HG03139 (cell line): Measurements from ENCODE around the gene EME2.

Experiments
- ATAC-seq: cut with Tn5 transposase; IDR thresholded peaks from one replicate; pipeline ENCODE4 v1.9.1; 2021; ENCODE audit not compliant: unreplicated experiment

The EME2 gene

DNA sequence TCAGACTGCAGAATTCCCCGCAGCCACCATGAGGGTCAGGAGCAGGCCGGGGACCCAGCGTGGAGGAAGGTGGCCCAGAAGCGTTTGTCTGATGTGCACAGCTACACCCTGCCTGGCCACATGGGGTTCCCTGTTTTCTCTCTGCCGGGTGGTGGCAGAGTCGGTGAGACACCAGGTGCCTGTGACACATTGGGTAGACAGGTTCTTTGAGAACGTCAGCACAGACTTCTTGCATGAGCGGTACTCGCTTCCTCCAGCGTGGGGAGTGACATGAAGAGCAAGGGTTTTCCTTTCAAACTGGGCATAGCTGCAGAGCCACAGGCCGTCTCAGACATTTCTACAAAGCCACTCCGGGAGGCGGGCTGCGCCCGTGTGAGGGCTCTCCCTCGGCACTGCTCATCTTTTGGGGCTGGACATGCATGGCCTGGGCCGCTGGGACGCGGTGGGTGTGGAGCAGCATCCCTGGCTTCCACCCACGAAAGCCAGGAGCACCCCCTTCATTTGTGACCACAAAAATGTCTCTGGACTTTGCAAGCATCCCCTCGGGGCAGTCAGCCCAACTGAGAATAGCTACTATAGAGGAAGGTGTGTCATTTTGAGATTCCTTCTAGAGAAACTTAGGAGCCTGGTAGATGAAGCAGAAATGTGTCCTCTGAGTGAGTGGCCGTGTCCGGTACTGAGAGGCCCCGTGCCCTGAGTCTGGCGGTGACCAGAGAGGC lies 27.3 kb upstream of the EME2 start:
- ATAC-seq: no peak

DNA sequence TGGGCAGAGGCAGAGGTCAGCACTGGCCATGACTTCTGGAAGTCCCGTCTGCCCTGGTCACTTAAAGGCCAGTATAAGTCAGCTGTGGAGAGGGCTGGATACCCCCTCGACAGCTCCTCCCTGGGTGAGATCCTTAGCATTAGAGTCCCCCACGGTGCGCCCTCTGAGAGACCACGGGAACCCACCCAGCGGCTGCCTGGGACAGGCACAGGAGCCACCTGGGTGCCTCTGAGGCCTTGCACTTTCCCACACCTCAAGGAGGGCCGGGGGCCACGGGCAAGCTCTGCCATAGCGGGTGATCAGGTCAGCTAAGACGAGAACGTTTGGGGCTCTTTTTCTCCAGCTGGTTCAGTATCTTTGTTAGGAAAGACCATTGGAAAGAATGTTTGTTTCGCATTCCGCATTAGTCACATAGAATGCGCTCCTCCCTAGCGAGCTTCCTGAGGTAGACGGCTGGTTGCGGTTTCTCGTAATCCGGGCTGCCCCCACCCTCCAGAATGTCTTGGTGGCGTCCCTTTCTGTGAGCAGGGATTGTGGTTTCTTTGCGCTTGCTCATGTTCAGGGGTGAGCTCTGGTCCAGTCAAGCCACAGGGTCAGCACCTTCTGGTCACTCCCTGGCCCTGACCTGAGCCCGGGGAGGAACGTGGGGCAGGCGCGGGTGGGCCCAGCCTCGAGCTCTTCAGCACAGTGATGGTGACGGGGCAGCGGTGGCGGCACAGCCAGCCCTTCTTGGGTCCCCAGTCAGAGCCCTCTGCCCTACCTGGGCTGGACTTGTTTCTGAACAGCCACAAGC lies 26.5 kb upstream of the EME2 start:
- no peak for ATAC-seq

DNA sequence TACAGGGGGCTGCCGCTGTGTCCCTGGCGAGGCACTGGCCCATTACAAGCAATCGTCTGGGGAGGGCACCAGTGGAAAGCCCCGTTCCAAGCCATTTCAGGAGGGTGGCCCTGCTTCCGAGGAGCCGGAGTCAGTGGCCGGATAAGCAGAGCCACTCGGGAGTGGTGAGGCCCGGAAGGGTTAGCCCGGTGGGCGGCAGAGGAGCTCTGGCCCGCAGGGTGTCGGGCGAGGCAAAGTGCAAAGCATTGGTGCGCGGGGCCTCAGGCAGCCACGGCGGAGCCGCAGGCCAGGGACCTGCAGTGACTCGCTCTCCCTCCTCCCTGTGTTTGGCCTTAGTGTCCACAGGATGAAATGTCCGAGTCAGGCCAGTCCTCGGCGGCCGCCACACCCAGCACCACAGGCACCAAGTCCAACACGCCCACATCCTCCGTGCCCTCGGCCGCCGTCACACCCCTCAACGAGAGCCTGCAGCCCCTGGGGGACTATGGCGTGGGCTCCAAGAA lies 25.9 kb upstream of the EME2 start:
- no peak for ATAC-seq

DNA sequence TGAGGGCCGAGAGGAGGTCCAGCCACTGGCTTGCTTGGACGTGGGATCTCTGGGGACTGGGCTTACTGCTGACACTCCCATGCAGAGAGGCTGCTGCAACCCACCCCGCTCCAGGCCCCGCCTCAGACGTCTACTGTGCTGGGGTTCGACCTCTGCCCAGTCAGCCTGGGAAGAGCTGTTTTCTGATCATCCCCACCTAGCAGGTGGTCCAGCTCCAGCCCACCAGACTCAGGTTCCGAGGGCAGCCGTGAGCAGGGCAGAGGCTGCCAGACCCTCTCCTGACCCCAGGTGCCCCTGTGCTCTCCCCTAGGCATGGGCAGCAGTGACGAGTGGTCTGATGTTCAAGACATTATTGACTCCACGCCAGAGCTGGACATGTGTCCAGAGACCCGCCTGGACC lies 24.7 kb upstream of the EME2 start:
- ATAC-seq: no peak

DNA sequence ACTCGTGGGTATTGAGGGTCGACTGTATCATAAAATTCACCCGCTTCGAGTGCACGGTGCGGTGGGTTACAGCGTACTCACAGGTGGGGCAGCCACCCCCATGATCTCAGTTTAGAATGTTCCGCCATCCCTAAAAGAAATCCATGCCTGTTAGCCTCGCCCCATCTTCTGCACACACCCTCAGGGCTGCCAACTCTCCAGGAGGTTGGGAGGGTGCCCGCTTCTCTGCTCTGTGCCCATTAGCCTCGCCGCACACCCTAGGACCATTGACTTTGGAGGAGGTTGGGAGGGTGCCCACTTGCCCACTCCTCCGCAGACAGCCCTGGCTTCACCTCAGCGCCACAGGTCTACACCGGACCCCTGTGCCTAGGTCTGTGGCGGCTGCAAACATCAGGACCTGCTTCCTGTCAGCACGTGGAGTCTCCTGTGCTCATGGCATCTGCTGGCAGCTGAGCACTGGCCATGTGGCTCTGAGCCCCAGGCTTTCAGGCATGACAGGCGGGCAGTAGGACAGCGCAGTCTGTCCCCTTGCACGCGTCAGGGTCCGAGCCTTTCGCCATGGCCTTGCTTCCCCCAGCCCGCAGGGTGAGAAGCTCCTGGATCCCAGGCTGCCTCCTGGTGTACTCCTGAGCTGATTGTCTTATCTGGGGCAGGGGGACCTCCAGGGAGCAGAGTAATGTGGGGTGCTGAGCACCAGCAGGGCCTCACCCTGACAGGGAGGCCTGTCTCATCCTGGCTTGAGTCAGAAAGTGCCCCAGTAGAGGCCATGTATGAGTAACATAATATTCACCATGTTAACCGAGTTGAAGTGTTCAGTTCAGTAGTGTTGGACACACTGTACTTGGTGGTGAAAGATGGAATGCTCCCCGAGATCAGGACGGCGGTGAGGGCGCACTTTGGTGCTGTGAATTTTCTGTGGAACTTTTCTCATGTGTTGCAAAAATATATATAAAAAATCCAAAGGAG lies 23.2 kb upstream of the EME2 start:
- no peak for ATAC-seq

DNA sequence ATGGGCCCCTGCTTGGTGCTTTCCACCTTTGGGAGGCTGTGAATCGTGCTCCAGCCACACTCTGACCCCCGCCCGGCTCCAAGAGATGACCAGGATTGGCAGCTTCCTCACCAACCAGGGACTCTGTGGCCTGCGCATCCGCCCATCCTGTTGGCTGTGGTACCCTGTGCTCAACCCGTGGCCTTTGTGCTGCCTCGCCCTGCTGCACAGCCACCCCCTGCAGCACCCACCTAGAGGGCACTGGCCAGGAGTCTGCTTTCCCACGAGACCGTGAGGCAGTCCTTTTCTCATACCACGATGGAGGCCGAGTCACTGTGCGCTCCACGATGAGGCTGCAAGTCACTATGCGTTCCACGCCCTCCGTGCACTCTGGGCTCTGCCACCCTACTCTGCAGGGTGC lies 20.7 kb upstream of the EME2 start:
- ATAC-seq: no peak

DNA sequence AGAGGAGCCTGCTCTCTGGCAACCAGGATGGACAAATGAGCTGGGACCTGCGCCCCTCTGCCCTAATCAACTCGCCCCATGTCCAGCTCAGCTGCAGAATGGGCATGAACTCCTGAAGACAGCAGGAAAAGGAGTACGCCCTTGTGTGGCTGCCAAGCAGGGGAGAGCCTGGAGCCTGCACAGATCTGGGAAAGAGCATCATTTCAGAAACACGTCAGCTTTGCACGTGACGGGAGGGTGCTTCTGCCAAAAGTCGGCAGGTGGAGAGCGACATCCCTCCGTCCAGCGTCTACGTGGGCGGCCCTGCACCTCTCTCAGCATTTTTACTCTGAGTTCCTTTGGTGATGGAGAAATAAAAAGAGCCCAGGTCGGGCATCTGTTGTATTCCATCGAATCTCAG lies 19.8 kb upstream of the EME2 start:
- no peak for ATAC-seq

DNA sequence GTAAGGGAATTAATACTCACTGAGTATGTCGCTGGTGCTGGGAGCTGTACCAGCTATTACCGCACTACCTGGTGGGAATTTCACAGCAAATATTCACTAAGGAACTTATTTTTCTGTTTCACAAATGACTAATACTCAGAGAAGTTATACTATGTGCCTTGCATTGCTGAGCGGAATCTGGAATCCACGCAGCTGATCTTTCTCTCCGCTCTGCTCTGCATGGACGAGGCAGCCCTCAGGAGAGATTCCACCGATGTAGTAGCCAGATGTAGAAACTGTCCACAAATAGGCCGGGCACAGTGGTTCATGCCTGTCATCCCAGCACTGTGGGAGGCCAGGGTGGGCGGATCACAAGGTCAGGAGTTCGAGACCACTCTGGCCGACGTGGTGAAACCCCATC lies 18.4 kb upstream of the EME2 start:
- no peak for ATAC-seq

DNA sequence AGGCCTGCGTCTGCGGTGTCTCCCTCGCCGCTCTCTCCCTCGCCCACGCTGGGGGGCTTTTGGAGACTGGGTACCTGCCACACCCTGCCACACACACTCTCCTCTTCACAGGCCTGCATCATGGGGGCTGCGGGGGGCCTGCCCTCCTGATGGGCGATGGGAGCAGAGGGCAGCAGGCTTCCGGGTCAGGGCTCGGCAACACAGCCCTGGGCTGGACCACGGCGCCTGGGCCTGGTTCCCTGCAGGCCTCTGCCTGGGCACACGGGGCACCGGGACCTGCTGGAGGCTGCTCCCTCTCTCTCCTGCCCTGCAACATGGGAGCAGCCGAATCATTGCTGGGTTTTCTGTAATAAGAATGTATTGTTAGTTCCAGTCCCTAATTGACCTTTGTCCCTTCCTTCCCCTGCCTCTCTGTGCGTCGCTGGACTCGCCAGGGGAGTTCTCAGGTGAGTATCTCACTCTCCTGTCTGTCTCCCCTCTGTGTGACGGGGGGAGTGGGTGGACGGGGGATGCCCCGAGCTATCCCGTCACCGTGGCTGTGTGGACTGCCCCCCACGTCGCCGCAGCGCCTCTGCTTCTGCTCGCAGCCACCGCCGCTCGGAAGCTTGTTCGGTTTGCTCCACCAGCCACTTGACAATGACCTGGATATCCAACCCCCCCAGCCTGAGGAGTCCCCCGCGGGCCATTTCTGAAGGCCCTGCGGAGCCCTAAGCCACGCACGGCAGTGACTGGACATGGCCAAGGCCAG lies 14.7 kb upstream of the EME2 start:
- no peak for ATAC-seq

DNA sequence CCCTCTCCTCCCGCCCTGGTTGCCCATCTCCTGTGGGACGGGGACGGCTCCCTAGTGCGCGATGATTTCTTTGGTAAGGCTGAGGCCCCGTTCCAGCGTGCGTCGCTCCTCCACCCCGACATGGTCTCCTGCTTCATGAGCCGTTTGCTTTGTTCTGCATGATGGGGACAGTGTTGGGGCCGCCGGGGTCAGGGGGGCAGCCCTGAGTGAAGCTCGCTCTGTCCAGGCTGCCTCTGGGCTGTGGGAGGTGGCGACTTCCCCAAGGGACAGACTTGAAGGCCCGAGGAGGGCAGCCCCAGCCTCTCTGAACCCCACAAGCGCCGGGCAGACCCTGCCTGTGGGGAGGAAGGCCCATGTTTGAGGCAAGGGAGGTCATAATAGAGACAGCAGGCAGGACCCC lies 13.7 kb upstream of the EME2 start:
- ATAC-seq: no peak

DNA sequence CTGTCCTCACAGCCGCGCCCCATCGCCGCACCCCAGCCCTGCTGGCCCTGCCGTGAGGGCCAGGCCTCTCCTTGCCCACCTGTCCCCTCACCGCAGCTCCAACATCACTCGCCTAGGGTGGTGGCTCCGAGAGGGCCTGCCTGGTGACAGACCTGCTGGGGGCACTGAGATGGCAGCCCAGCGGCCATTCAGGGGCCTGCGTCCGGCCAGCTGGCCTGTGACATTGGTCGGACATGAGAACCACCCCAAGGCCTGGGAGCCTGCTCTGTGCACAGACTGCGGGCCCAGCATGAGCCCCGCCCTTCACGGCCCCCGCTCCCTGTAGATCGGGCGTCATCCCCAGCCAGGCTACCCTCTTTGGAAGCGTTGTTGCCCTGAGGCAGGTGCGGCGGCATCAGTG lies 13.1 kb upstream of the EME2 start:
- ATAC-seq: no peak

DNA sequence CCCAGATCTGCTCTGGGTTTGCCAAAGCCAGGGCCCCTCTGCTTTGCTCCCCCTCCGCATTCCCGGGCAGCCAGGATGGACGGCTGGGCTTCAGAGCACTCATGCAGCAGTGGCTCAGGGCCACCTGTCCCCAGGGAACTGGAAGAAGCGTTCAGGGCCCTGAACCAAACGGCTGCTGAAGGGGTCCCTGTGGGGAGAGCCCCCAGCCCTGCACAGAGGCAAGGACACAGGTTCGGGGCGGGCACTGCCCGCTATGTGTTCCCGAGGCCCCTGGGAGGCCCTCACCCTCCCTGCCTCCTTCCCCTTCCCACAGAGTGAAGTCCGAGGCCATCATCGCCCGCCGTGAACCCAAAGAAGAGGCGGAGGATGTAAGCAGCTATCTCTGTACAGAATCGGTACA lies 11.7 kb upstream of the EME2 start:
- ATAC-seq: no peak

DNA sequence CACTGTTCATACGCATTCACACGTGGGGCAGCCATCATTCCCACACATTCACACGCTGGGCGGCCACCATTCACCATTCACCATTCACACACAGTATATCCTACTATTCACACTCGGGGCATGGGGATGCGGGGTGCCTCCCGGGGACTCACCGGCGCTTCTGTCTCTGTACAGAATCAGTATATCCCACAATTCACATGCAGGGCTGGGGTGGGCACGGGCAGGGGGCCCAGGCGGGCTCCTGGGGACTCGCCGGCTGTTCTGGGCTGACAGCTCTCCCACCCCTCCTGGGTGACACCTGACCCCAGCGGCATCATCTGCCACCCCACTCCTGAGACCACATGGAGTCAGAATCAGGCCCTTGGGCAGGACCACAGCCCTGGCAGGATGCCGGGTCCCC lies 10.9 kb upstream of the EME2 start:
- no peak for ATAC-seq

DNA sequence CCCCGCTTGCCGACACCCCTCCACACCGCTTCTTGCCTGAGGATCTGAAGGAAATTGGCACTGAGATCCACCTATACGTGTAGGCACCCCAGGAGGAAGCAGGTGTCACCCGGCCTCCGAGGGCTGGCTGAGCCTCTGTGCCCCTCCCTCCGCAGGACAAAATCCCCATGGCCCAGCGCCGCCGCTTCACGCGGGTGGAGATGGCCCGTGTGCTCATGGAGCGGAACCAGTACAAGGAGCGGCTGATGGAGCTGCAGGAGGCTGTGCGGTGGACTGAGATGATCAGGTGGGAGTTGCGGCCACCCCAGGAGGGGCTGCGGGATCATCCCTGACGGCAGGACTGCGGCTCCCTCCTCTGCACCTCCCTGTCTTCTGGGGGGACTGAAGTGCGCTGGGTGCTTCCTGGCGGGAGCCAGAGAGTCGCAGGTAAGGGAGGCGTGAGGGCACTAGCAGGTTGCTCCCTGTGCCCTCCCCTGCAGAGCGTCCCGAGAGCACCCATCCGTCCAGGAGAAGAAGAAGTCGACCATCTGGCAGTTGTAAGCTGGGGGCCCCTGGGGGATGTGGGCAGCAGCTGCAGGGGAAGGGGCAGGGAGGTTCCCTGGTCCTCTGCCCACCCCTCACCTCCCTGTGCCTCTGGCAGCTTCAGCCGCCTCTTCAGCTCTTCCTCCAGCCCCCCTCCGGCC lies 10.3 kb upstream of the EME2 start:
- ATAC-seq: no peak

DNA sequence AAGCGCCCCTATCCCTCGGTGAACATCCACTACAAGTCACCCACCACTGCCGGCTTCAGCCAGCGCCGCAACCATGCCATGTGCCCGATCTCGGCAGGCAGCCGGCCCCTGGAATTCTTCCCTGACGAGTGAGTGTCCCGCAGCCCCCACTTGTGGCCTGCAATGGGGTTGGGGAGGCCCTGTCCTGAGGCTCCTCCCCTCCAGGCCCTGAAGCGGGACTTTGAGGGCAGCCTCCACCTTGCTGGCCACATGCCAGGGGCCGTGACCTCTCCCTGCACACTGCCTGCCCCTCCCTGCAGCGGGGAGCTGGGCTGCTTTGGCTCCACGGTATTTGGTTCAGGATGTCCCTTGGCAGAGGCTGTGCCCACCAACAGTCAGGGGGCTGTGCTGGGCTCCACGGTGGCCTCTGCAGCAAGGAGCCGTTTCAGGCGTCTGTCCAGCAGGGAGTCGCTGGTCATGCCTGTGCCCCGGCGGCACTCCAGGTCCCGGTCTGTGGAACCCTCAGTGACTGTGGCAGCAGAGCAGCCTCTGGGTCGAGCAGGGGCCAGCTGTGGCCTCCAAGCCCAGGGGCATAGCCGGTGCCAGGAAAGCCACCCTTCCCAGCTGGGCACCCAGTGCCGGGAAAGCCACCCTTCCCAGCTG lies 9.6 kb upstream of the EME2 start:
- no peak for ATAC-seq

DNA sequence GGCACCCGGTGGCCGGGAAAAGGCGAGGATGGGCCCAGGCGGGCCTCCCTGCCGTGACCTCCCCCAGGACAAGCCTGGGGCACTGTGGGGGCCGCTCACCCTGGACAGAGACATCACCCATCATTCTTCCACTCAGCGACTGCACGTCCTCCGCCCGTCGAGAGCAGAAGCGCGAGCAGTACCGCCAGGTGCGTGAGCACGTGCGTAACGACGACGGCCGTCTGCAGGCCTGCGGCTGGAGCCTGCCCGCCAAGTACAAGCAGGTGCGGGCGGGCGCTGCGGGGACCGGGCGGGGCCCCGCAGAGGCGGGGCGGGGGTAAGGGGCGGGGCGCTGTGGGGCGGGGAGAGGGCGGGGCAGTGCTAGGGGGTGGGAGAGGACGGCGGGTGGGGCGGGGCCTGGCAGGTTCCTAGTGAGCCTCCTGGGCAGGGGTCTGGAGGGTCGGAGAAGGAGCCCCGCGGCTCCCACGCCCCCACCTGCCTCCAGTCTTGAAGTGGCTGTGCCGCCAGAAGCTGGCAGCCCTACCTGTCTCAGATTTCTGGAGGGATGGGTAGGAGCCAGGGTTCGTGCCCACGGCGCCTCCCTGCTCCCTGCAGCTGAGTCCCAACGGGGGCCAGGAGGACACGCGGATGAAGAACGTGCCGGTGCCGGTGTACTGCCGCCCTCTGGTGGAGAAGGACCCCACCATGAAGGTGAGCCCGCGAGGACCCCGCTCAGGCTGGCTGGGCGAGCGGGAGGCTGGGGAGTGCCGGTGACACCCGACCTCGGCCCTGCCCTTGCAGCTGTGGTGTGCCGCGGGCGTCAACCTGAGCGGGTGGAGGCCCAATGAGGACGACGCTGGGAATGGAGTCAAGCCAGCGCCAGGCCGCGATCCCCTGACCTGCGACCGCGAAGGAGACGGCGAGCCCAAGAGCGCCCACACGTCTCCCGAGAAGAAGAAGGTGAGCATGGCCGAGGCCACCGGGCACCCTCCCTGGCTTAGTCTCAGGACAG lies 8.8 kb upstream of the EME2 start:
- no peak for ATAC-seq

DNA sequence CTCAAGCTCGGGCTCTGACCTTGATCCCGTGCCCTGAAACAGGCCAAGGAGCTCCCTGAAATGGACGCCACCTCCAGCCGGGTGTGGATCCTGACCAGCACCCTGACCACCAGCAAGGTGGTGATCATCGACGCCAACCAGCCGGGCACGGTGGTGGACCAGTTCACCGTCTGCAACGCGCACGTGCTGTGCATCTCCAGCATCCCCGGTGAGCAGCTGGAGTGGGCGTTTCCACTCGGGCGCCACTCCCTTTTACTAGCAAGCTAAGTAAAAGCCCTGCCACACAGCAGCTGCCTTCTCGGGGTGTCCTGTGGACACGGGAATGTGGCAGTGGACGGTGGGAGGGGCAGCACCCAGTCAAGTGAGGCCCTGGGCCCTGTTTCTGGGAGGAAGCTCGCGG lies 7.6 kb upstream of the EME2 start:
- no peak for ATAC-seq

DNA sequence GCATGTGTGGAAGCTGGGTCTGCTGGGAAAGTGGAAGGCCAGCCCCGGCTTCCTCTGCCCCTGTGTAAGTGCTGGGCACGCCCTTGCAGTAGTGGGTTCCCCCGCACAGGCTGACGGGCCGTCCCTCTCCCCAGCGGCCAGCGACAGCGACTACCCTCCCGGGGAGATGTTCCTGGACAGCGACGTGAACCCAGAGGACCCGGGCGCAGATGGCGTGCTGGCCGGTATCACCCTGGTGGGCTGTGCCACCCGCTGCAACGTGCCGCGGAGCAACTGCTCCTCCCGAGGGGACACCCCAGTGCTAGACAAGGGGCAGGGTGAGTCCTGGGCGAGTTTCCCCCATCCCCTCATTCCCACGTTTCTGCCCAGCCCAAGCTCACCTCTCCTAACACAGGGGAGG lies 6.8 kb upstream of the EME2 start:
- ATAC-seq: no peak
